ENCODE measurements around the gene CALN1.
"Not testable (repeated sequence)": the region's sequence is repeated elsewhere in the genome, so short reads cannot be mapped to it uniquely, and the experiment has no call there.

The CALN1 gene

GRCh38 chr7:72080341-72080766, 331.8 kb downstream of the CALN1 start:
- no peak for DNase-seq

- no peak for DNase-seq
Measured at GRCh38 chr7:72078856-72079255, 333.3 kb downstream of the CALN1 start.

GRCh38 chr7:72078301-72078700, 333.8 kb downstream of the CALN1 start:
- no peak for DNase-seq

GRCh38 chr7:72077786-72078185, 334.4 kb downstream of the CALN1 start:
- no peak for DNase-seq

- DNase-seq = no peak
Measured at GRCh38 chr7:72072901-72073300, 339.2 kb downstream of the CALN1 start.

- no peak for DNase-seq
Measured at GRCh38 chr7:72069263-72069662, 342.9 kb downstream of the CALN1 start.

- not testable (repeated sequence) for DNase-seq
Measured at GRCh38 chr7:72065764-72066163, 346.4 kb downstream of the CALN1 start.

- no peak for DNase-seq
Measured at GRCh38 chr7:72064916-72065315, 347.2 kb downstream of the CALN1 start.

GRCh38 chr7:72063330-72063729, 348.8 kb downstream of the CALN1 start:
- DNase-seq = no peak

GRCh38 chr7:72062666-72063065, 349.5 kb downstream of the CALN1 start:
- DNase-seq = no peak

- no peak for DNase-seq
Measured at GRCh38 chr7:72059925-72060324, 352.2 kb downstream of the CALN1 start.

- no peak for DNase-seq
Measured at GRCh38 chr7:72058579-72058978, 353.6 kb downstream of the CALN1 start.

- DNase-seq = no peak
Measured at GRCh38 chr7:72057796-72058195, 354.3 kb downstream of the CALN1 start.

GRCh38 chr7:72057231-72057630, 354.9 kb downstream of the CALN1 start:
- no peak for DNase-seq

- no peak for DNase-seq
Measured at GRCh38 chr7:72055426-72055825, 356.7 kb downstream of the CALN1 start.

GRCh38 chr7:72053292-72053691, 358.8 kb downstream of the CALN1 start:
- peak; percentile 27 for DNase-seq

GRCh38 chr7:72048420-72048819, 363.7 kb downstream of the CALN1 start:
- DNase-seq = no peak

GRCh38 chr7:72042855-72043254, 369.3 kb downstream of the CALN1 start:
- DNase-seq = no peak

- DNase-seq = no peak
Measured at GRCh38 chr7:72040641-72041040, 371.5 kb downstream of the CALN1 start.

GRCh38 chr7:72039460-72039859, 372.7 kb downstream of the CALN1 start:
- DNase-seq = no peak

GRCh38 chr7:72038022-72038732, 374.0 kb downstream of the CALN1 start:
- no peak for DNase-seq

GRCh38 chr7:72037516-72037915, 374.6 kb downstream of the CALN1 start:
- no peak for DNase-seq

GRCh38 chr7:72035266-72035665, 376.9 kb downstream of the CALN1 start:
- DNase-seq = no peak

GRCh38 chr7:72032934-72033333, 379.2 kb downstream of the CALN1 start:
- DNase-seq = no peak

- DNase-seq = no peak
Measured at GRCh38 chr7:72030994-72031667, 381.0 kb downstream of the CALN1 start.
